ENCODE results near the gene TNRC6C.

TNRC6C gene

DNA sequence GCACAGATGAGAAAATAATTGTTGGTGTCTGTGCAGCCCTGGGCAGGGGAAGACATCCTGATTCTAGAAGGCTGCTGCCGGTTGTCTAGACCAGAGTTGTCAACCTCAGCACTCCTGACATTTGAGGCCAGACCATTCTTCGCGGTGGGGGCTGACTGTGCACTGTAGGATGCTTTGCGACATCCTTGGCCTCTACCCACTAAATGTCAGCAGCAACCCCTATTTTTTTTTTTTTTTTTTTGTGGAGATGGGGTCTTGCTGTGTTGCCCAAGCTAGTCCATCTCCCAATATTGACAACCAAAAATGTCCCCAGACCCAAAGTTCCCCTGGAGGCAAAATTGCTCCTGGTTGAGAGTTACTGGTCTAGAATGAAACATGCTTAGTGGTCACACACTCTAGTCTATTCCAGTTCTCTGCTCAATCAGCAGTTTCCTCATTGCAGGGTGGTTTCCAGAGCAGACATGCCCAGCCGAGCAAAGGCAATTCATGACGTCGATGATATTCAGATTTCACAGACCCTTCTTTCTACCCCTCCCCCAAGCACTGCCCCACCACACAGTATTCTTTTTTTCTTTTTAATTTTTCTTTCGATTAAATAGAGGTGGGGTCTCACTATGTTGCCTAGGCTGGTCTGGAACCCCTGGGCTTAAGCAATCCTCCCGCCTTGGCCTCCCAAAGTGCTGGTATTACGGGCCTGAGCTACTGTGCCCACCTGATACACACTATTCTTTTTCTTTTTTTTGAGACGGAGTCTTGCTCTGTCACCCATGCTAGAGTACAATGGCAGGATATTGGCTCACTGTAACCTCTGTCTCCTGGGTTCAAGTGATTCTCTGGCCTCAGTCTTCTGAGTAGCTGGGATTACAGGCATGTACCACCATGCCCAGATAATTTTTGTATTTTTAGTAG is 196.7 kb downstream of the TNRC6C start:
- no peak for DNase-seq (ENCODE audit: low read depth, low spot score)

All from brain pericyte (primary cell).